Uterus (tissue), 4 donors: Measurements from ENCODE around the gene ACTRT2. TPM values are rescaled to one million over a fixed set of nuclear protein-coding genes. Genes with fewer than 3 reads are reported as not detected.

Experiments used
- DNase-seq, 2 donors: peaks; one replicate each; pipeline ENCODE4 v3.0.0-alpha.2; 2019 to 2020
- H3K27ac ChIP-seq, 2 donors: fragments of 200-600 bp; sonication (generic); 1 replicate in 1 of 2; 2 replicates in 1 of 2; pipeline ENCODE4 v1.5.1; 2016 to 2018
- H3K27me3 ChIP-seq, 2 donors: fragments of 200-600 bp; sonication (generic); one replicate each; pipeline ENCODE4 v1.5.1; 2018 to 2019; ENCODE audit warnings: control low read depth in 1 of 2
- H3K36me3 ChIP-seq, 2 donors: fragments of 200-600 bp; sonication (generic); one replicate each; pipeline ENCODE4 v1.5.1; 2019; ENCODE audit warnings: control low read depth in 1 of 2
- H3K4me1 ChIP-seq, 2 donors: fragments of 200-600 bp; sonication (generic); one replicate each; pipeline ENCODE4 v1.5.1; 2018 to 2019; ENCODE audit warnings: control low read depth in 1 of 2
- H3K4me3 ChIP-seq, 2 donors: fragments of 200-600 bp; sonication (generic); 1 replicate in 1 of 2; 2 replicates in 1 of 2; pipeline ENCODE4 v1.5.1; 2018 to 2019; ENCODE audit warnings: mild to moderate bottlenecking in 1 of 2
- H3K9me3 ChIP-seq, 2 donors: fragments of 200-600 bp; sonication (generic); one replicate each; pipeline ENCODE4 v1.5.1; 2019; ENCODE audit warnings: control low read depth in 1 of 2
- POLR2A ChIP-seq, 2 donors: fragments of 450-650 bp; IDR thresholded peaks; one replicate each; pipeline ENCODE4 v1.6.1; 2016; ENCODE audit warnings: antibody characterized with exemption in 2 of 2, mild to moderate bottlenecking in 1 of 2, moderate library complexity in 1 of 2
- intact Hi-C: fragments of 100-400 bp; cut with DNase I; formaldehyde crosslinking; loops from one replicate; pipeline ENCODE4 v1.15.1; 2023; ENCODE audit warnings: low total_unique reads
- total RNA-seq, 4 donors: library from RNA; depleted of rRNA in 3 of 4; stranded (reverse); fragments of >200 nt in 3 of 4; gene quantifications; one replicate each; pipeline versions ENCODE4 v1.1.0 to v1.2.4, GENCODE V29; 2014 to 2023
- TF ChIP-seq, protein P1 (sequence below), 4 experiments: fragments of 200-600 bp in 2 of 4; fragments of 450-650 bp in 2 of 4; sonication (generic) in 2 of 4; IDR thresholded peaks; one replicate each; pipeline ENCODE4 v1.5.1; 2016 to 2019; ENCODE audit warnings: antibody characterized with exemption in 4 of 4, mild to moderate bottlenecking in 2 of 4, moderate library complexity in 1 of 4
- donor health status: DM: yes; HTN: yes; CAD: no.

Gene ACTRT2
- total RNA-seq, 4 donors from 2014 or later, result not detected

GRCh38 chr1:2973601-2974593, 47.4 kb upstream of the ACTRT2 start:
- Histone ChIP-seq H3K27ac (no peak overlapping the region), H3K4me3 (no peak overlapping the region), H3K27me3 (no peaks in the 10 kb centered on the region), H3K9me3 (no peaks in the 10 kb centered on the region), H3K4me1 (no peaks in the 10 kb centered on the region), H3K36me3 (no peaks in the 10 kb centered on the region)
- no peak for DNase-seq
- TF ChIP-seq POLR2A (IDR thresholded peaks at IDR 0.05), result no peak
- intact Hi-C loops, result no loop called here

DNA sequence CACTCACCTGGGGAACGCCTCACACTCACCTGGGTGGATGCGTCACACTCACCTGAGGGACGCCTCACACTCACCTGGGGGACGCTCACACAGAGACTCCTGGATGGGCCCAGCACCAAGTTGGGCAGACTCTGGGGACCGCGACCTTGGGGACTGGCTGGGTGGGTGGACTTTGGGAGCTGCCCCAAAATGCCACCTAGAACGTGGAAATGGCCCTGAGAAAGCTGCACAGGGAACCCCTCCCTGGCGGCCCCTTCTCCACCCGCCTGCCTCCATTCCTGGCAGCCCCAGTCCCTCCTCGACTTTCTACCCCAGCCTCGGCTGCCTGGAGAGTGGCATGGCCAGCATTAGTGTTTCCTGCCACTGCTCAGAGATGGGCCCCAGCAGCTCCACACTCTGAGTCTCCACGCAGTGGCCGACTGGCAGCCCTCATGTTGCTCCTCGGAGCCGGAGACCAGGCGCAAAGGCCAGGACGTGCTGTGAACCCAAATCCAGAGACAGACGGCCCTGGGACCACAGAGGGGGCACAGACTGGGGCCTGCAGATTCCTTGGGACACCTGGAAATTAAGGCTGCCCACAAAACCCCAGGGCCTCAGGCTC, 46.5 kb upstream of the ACTRT2 start:
- H3K27me3 ChIP-seq, result no peaks in the 10 kb centered on the region
- H3K36me3 ChIP-seq, result no peaks in the 10 kb centered on the region
- DNase-seq, result no peak
- intact Hi-C loops, result no loop called here
- no peaks in the 10 kb centered on the region for H3K9me3 ChIP-seq
- no peak overlapping the region for H3K4me3 ChIP-seq
- TF ChIP-seq, protein P1, sequence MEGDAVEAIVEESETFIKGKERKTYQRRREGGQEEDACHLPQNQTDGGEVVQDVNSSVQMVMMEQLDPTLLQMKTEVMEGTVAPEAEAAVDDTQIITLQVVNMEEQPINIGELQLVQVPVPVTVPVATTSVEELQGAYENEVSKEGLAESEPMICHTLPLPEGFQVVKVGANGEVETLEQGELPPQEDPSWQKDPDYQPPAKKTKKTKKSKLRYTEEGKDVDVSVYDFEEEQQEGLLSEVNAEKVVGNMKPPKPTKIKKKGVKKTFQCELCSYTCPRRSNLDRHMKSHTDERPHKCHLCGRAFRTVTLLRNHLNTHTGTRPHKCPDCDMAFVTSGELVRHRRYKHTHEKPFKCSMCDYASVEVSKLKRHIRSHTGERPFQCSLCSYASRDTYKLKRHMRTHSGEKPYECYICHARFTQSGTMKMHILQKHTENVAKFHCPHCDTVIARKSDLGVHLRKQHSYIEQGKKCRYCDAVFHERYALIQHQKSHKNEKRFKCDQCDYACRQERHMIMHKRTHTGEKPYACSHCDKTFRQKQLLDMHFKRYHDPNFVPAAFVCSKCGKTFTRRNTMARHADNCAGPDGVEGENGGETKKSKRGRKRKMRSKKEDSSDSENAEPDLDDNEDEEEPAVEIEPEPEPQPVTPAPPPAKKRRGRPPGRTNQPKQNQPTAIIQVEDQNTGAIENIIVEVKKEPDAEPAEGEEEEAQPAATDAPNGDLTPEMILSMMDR (IDR thresholded peaks at IDR 0.05), result no peak
- TF ChIP-seq POLR2A (IDR thresholded peaks at IDR 0.05), result no peak
- H3K4me1 ChIP-seq, result no peaks in the 10 kb centered on the region
- no peak overlapping the region for H3K27ac ChIP-seq

- intact Hi-C loops, result no loop called here
- Histone ChIP-seq H3K9me3 (no peaks in the 10 kb centered on the region), H3K27me3 (no peaks in the 10 kb centered on the region), H3K4me1 (no peaks in the 10 kb centered on the region), H3K27ac (no peak overlapping the region), H3K36me3 (no peaks in the 10 kb centered on the region), H3K4me3 (no peak overlapping the region)
- TF ChIP-seq, protein P1 (IDR thresholded peaks at IDR 0.05), result no peak
- TF ChIP-seq POLR2A (IDR thresholded peaks at IDR 0.05), result no peak
- DNase-seq, result no peak
Measured at GRCh38 chr1:2975466-2976179, 45.6 kb upstream of the ACTRT2 start.

GRCh38 chr1:2976180-2976562, 45.1 kb upstream of the ACTRT2 start:
- Histone ChIP-seq H3K36me3 (no peaks in the 10 kb centered on the region), H3K4me1 (no peaks in the 10 kb centered on the region), H3K27ac (no peak overlapping the region), H3K4me3 (no peak overlapping the region), H3K9me3 (no peaks in the 10 kb centered on the region), H3K27me3 (no peaks in the 10 kb centered on the region)
- DNase-seq, result no peak
- intact Hi-C loops, result no loop called here
- TF ChIP-seq, protein P1 (IDR thresholded peaks at IDR 0.05), result no peak
- no peak for TF ChIP-seq POLR2A (IDR thresholded peaks at IDR 0.05)

- intact Hi-C loops, result no loop called here
- TF ChIP-seq POLR2A (IDR thresholded peaks at IDR 0.05), result no peak
- TF ChIP-seq, protein P1 (IDR thresholded peaks at IDR 0.05), result no peak
- DNase-seq, result no peak
- Histone ChIP-seq H3K27ac (no peak overlapping the region), H3K27me3 (no peaks in the 10 kb centered on the region), H3K4me3 (no peak overlapping the region), H3K36me3 (no peaks in the 10 kb centered on the region), H3K4me1 (no peaks in the 10 kb centered on the region), H3K9me3 (no peaks in the 10 kb centered on the region)
Measured at GRCh38 chr1:2977886-2978611, 43.2 kb upstream of the ACTRT2 start.
